Activated T-cell treated with anti-CD3 and anti-CD28 coated beads, Interleukin-2, amount 50 U/mL, for 4 hours (primary cell): ENCODE data around the gene MAP3K7CL. TPM values are rescaled to one million over a fixed set of nuclear protein-coding genes. Genes with fewer than 3 reads are reported as not detected.

Source experiments
- total RNA-seq, 3 donors: library from RNA; stranded (reverse); gene quantifications; one replicate each; pipeline ENCODE4 v1.2.1, GENCODE V29; 2021

Gene MAP3K7CL
- total RNA-seq, 3 donors from 2014 or later = 0.96 to 1.4 (median 1.3) TPM

Other genes starting within 250 kb of the MAP3K7CL start
- gene LTN1, start 137.8 kb upstream of the MAP3K7CL start, total RNA-seq = 10 to 100 TPM; 19.6 to 21.7 (median 20.6) TPM
- gene RWDD2B, start 111.3 kb upstream of the MAP3K7CL start, total RNA-seq = 1 to 10 TPM; 6.9 to 8.5 (median 7.0) TPM
- 10 to 100 TPM; 54.7 to 61.1 (median 58.0) TPM for gene USP16, start 106.0 kb upstream of the MAP3K7CL start, total RNA-seq
- gene CCT8, start 57.0 kb upstream of the MAP3K7CL start, total RNA-seq = 100 to 1,000 TPM; 417 to 558 (median 510) TPM
- 10 to 100 TPM; 20.8 to 31.0 (median 23.8) TPM for gene BACH1, start 168.3 kb downstream of the MAP3K7CL start, total RNA-seq